ENCODE measurements around the gene GPR137B.

Gene GPR137B

GRCh38 chr1:236200925-236201324 lies 58.6 kb downstream of the GPR137B start:
- DNase-seq (ENCODE audit: low spot score): no peak

GRCh38 chr1:236201786-236202185 lies 59.4 kb downstream of the GPR137B start:
- no peak for DNase-seq (ENCODE audit: low spot score)

- no peak for DNase-seq (ENCODE audit: low spot score)
These were observed 61.7 kb downstream of the GPR137B start for GRCh38 chr1:236204039-236204438.

GRCh38 chr1:236204656-236205055 lies 62.3 kb downstream of the GPR137B start:
- DNase-seq (ENCODE audit: low spot score): no peak

- DNase-seq (ENCODE audit: low spot score): no peak
These were observed 64.2 kb downstream of the GPR137B start for GRCh38 chr1:236206548-236206947.

GRCh38 chr1:236207121-236207520 lies 64.8 kb downstream of the GPR137B start:
- DNase-seq (ENCODE audit: low spot score): no peak

- DNase-seq (ENCODE audit: low spot score): no peak
These were observed 65.2 kb downstream of the GPR137B start for GRCh38 chr1:236207569-236207968.

GRCh38 chr1:236209185-236209584 lies 66.8 kb downstream of the GPR137B start:
- DNase-seq (ENCODE audit: low spot score): no peak

- DNase-seq (ENCODE audit: low spot score): no peak
These were observed 67.4 kb downstream of the GPR137B start for GRCh38 chr1:236209713-236210112.

- DNase-seq (ENCODE audit: low spot score): no peak
These were observed 69.5 kb downstream of the GPR137B start for GRCh38 chr1:236211815-236212214.

- DNase-seq (ENCODE audit: low spot score): no peak
These were observed 71.2 kb downstream of the GPR137B start for GRCh38 chr1:236213534-236213933.

GRCh38 chr1:236214761-236215160 lies 72.4 kb downstream of the GPR137B start:
- no peak for DNase-seq (ENCODE audit: low spot score)

GRCh38 chr1:236220473-236220872 lies 78.1 kb downstream of the GPR137B start:
- DNase-seq (ENCODE audit: low spot score): no peak

GRCh38 chr1:236222632-236223031 lies 80.3 kb downstream of the GPR137B start:
- DNase-seq (ENCODE audit: low spot score): no peak

GRCh38 chr1:236228411-236228810 lies 86.1 kb downstream of the GPR137B start:
- no peak for DNase-seq (ENCODE audit: low spot score)

- DNase-seq (ENCODE audit: low spot score): no peak
These were observed 92.8 kb downstream of the GPR137B start for GRCh38 chr1:236235116-236235515.

- DNase-seq (ENCODE audit: low spot score): no peak
These were observed 96.8 kb downstream of the GPR137B start for GRCh38 chr1:236239092-236239585.

GRCh38 chr1:236240675-236241074 lies 98.3 kb downstream of the GPR137B start:
- DNase-seq (ENCODE audit: low spot score): no peak

GRCh38 chr1:236242568-236242967 lies 100.2 kb downstream of the GPR137B start:
- no peak for DNase-seq (ENCODE audit: low spot score)

- no peak for DNase-seq (ENCODE audit: low spot score)
These were observed 104.9 kb downstream of the GPR137B start for GRCh38 chr1:236247286-236247685.

- DNase-seq (ENCODE audit: low spot score): no peak
These were observed 109.2 kb downstream of the GPR137B start for GRCh38 chr1:236251587-236251986.

GRCh38 chr1:236253119-236253518 lies 110.8 kb downstream of the GPR137B start:
- no peak for DNase-seq (ENCODE audit: low spot score)

GRCh38 chr1:236253918-236254637 lies 111.7 kb downstream of the GPR137B start:
- no peak for DNase-seq (ENCODE audit: low spot score)

- no peak for DNase-seq (ENCODE audit: low spot score)
These were observed 114.9 kb downstream of the GPR137B start for GRCh38 chr1:236257216-236257615.
